Amniotic epithelial cell (primary cell): Measurements from ENCODE around the gene NDOR1.

Source experiments
- DNase-seq: peaks from one replicate; pipeline ENCODE4 v3.0.0-alpha.2; 2010; ENCODE audit warnings: low read depth

The NDOR1 gene

DNA sequence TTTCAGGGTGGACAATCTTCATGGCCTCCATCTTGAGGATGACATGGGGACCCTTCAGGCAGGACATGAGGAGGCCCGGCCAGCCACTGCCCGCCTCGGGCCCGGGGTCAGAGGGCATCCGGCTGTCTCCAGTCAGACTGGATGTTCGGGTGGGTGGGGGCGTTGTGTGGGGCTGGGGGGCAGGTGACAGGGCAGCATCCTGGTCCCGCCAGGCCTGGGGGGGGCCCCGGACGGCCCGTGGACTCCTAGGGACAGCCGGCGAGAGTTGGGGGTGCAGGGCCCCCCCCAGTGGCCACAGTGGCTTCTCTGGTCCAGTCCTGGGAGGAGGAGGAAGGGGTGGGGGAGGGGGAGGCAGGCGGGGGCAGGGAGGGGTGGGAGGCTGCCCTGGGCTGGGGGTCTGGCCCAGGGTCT lies 15.6 kb downstream of the NDOR1 start:
- no peak for DNase-seq

DNA sequence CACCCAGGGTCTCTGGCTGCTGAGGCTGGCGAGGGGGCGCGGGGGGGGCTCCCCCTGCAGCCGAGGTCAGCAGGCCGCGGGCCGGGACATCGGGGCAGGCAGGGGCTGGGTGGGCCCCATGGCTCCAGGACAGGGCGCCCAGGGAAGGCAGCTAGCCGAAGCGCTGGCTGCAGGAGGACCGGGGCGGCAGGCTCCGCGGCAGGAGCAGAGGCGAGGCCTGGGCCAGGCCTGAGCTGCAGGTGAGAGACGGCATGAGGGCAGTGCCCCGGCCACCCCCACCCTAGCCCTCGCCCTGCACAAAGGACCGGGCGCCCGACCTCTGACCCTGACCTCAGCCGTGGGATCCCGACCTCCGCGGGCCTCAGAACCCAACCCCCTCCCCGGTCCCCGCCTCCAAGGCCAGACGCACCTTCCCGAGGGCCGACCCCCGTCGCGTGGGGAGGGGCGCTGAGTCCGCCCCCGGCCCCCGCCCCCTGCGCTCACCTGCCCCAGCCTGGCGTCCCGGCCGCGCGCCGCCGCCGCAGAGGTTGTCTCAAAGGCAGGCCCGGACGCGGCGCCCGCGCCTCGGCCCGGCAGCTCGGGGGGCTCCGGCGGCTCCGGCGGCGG lies 16.1 kb downstream of the NDOR1 start:
- DNase-seq = no peak

DNA sequence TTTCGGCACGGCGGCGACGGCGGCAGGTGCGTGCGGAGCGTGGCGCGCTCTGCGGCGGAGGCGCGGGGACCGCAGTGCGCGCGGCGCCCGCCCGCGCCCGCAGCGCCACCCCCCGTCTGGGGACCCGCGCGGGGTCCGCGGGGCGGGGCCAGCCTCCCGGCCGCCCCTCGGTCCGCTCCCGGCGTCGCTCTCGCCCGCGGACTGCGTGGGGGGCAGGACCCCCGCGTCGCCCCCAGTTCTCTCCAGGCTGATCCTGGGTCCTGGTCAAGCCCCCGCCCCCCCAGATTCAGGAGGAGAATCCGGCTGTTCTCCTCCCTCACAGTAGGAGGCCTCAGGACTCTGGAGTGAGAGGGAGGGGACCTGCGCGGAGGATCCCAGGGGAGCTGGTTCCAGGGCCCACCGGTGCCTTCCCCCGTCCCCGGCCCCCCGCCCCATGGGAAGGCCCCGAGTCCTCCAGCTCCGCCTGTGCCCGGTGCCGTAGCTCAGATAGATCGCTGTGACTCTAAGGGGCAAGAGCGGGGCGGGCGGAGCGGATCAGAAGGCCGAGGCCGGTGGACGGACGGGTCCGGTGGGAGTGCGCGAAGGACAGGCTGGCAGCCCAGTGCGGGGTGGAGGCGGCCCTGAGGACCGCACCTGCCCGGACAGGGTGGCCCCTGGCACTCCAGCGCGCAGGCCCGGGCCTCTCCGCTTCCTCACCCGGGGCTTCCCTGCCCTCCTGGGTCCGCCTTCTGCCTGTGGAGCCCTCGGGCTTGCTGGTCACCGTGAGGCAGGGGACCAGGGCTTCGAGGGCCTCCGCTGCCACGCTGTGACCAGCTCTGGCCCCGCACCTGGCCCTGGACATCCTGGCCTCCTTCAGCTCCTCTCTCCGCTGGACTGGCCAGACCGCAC lies 16.9 kb downstream of the NDOR1 start, which contains the start of gene RNF208:
TSS of gene RNF208 (minus strand) at position 51 of the 888 bp plus-strand sequence. CDS start 1,028 bp downstream, outside the sequence.
- DNase-seq = no peak

DNA sequence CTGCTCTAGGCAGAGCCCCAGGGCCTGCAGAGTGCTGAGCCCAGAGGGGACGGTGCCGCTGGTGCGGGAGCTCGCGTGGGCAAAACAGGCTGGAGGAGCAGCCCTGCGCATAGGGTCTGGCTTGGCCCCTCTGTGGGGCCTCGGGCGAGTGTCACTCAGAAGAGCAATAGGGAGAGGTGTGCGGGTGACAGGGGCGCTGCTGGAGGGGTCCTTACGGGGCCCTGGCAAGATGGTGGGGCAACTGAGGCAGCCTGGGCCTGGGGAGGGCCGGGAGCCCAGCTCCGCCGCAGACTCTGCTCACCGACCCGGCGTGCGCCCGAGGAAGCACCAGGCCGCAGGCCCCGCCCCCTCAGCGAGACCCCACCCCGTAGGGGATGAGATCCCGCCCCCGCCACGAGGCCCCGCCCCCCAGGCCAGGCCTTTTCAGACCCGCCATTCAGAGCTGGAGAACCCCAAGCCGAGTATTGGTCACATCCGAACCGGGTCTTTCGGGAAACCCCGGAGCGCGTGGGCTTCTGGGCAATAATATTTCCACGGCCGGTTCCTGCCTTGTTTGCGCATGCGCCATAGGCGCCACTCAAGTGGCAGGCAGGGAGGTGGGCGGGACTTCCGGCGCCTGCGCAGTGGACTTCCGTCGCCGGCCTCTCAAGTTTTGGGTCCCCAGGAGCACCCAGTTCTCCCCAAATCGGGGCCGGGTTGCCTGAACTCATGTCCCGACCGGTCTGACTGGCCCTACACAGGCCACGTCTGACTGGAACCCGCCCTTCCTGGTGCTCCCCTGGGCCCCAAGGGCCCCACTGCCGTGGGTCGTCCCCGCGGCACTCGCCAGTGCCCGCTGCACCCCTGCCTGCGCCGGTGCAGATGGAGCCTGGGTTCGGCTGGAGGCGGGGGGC lies 17.8 kb downstream of the NDOR1 start:
- DNase-seq = peak; percentile 96

DNA sequence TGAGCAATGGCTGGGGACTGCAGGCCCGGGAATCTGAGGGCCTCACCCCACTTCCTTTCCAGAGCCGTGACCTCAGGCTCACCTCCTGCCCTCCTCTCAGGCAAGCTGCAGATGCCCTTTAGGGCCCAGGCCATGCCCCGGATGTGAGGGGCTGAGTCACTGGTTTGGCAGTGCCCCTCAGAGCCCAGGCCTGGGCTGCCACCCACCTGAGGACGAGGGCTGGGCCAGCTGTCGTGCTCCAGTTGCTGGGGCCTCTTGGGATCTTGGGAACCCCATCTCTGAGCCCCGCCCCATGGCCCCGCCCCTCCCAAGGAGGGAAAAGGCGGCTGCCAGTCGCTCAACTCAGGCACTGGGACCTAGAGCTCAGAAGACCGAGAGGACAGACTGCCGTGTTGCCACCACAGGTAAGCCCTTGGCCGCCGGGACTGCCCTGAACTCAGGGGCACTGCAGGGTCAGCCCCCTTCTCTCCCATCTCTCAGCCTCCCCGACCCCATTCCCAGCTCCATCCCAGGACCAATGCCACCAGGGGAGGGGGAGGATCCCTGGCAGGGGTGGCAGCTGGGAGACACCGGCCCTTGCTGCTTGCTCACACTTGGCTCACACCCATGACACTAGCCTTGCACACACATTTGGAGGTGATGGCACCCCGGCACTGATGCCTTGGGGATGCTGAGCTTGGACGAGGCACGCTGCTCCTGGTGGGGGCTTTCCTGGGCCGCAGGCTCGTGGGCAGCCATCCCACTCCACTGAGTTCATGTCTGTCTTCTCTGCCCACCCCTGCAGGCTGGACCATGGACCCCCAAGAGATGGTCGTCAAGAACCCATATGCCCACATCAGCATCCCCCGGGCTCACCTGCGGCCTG lies 19.6 kb downstream of the NDOR1 start, which contains the start of gene CYSRT1:
TSS of gene CYSRT1 (plus strand) at position 345 of the 865 bp plus-strand sequence. CDS start at position 793, 448 bp downstream.
- DNase-seq = no peak

DNA sequence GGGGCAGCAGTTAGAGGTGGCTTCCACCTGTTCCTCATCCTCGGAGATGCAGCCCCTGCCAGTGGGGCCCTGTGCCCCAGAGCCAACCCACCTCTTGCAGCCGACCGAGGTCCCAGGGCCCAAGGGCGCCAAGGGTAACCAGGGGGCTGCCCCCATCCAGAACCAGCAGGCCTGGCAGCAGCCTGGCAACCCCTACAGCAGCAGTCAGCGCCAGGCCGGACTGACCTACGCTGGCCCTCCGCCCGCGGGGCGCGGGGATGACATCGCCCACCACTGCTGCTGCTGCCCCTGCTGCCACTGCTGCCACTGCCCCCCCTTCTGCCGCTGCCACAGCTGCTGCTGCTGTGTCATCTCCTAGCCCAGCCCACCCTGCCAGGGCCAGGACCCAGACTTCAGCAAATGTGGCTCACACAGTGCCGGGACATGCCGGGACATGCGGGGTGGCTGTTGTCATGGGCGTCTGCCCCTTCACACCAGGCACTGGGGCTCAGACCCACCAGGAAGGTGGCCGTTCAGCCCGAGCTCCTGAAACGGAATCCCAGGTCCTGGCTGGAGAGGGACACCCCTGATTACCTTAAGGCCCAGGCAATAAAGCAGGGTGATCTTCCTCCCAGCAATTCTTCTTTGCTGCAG lies 20.3 kb downstream of the NDOR1 start:
- DNase-seq = no peak

DNA sequence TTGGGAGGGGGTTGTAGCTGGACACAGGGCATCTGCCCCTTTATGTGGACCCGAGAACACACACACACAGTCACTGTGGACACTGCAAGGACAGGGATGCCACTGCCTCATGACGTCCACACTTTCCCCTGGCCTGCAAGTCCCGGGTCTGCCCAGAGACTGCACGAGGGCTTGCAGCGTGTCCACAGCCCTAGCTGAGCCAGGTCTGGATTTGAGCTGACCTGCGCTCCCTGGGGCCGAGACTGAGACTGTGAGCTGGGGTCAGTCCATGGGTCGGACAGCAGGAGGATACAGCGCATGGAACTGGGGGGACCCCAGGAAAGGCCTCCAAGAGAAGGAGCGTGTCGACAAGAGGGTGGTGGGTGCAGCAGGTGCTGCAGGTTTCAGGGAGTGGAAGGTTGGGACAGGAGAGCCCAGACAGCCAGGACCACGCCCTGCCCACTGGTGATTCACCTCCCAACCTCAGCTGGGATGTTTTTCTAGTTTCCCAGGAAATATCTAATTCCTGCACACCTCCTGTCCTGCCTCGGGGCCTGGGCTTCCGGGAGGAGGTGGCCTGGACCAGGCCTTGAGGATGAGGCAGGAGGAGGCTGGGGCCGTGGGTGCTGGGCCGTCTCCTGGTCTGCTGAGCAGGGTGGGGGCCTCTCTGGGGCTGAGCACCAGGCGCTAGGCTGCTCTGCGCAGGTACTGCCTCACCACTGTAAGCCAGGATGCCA lies 21.0 kb downstream of the NDOR1 start:
- DNase-seq = no peak

DNA sequence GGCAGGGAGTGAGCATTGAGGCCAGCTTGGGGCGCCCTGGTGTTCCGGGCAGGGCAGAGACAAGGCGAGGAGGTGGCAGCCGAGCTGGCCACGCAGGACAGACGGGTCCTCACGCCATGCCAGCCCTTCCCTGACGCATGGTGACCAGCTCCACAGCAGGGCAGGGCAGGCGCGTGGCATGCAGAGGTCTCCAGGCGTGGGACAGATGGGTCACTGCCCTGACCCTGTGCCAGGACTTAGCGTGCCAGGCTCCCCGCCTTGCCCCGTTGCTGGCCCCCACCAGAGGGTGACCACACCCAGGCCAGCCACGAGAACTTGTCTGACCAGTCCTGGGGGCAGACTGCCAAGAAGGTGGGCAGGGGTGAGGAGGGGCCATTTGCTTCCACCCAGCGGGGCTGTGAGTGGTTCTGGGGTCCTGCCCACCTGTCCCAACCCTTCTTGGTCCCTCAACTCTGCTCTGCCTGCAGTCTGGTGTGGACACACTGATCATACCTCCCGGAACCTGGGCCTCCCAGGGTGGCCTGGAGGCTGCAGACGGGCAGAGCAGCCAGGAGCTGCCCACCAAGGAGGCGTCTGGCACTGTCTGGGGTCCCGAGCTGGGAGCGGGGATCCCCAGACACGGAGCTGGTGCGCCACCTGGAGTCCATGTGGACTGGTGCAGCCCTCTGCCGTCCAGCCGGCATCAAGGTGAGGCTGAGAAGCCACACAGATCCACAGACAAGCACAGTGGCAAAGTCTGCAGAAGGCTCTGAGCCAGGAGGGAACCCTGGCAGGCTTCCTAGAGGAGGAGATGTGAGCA lies 21.8 kb downstream of the NDOR1 start, which contains the start of gene RNF224:
TSS of gene RNF224 (plus strand) at position 449 of the 799 bp plus-strand sequence. CDS start 834 bp downstream, outside the sequence.
- DNase-seq = peak; percentile 68

DNA sequence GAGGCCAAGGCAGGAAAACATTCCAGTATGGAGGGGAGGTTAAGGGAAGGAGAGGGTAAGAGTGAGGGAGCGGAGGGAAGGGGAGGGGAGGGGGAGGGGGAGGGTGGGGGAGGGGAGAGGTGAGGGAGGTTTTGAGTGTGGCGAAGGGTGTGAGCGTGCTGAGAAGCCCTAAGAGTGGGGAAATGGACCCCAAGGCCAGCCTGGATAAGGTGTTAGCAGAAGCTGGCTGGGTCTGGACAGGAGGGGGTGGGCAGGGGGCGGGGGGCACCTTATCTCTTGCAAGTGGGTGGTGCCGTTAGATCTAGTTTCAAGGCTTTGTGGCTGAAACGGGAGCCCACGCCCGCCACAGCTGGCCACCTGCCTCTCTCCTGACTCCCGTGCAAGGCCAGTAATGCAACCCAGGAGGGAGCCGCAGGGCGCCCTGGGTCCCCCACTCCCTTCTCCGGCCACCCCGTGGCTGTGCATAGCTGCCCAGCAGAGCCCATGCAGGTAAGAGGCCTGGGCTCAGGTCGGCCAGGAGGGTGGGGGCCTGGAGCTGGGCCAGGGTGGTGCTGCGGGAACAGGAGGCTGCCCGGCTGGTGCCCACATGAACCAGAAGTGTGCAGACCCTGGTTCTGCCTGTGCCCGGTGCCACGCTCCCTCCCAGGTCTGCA lies 22.5 kb downstream of the NDOR1 start:
- DNase-seq = no peak

DNA sequence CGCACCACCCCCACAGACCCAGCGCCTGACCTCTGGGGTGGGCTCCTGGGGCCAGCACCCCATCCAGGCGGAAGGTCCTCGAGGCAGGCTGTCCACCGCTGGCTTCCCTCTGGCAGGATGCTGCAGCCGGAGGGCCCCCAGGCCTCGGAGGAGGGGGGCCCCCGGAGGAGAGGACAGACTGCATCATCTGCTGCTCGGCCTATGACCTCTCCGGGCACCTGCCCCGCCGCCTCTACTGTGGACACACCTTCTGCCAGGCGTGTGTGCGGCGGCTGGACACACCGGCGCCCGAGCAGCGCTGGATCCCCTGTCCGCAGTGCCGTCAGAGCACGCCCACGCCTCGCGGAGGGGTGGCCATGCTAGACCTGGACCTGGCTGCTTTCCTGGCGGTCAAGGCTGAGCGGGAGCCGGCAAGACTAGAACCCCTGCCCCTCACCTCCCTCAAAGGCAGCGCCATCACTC lies 23.0 kb downstream of the NDOR1 start:
- no peak for DNase-seq

DNA sequence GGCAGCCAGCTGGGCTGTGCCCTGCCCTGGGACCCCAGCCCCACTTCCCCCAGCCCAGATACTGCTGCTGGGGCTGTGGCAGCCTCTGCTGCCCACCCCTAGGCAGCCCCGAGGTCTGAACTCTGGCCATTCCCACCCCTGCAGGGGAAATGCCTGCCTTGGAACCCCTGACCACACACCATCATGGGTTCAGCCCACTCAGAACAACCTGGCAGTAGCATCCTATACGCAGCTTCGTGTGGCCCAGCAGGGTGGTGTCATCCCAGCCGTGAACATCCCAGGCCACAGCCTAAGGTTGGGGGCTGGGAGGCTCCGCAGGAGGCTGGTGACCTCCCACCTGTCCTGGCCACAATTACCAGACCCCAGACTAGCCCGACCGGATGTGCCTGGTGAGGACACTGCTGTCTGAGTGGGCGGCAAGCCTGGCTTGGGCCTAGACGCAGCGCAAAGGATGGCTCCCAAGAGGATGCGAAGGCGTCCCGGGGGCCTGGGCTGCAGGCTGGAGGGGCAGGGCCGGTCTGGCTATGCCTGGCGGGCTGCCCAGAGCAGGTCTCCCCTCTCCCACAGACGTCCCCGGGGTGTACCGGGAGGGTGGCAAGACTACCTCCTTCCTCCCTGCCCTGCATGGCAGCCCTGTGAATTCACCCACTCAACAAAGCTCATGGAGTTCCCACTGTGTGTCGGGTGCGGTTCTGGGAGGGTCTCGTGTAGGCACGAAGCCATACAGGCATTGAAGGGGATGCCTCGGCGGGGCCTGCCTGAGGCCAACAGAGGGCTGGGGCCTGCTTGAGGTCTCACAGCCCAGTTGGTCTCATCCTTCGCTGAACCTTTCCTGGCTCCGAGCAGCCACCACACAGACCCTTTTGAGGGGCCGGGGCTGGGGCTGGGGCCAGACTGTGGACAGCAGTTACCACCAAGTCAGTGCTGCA lies 23.7 kb downstream of the NDOR1 start:
- DNase-seq = no peak

DNA sequence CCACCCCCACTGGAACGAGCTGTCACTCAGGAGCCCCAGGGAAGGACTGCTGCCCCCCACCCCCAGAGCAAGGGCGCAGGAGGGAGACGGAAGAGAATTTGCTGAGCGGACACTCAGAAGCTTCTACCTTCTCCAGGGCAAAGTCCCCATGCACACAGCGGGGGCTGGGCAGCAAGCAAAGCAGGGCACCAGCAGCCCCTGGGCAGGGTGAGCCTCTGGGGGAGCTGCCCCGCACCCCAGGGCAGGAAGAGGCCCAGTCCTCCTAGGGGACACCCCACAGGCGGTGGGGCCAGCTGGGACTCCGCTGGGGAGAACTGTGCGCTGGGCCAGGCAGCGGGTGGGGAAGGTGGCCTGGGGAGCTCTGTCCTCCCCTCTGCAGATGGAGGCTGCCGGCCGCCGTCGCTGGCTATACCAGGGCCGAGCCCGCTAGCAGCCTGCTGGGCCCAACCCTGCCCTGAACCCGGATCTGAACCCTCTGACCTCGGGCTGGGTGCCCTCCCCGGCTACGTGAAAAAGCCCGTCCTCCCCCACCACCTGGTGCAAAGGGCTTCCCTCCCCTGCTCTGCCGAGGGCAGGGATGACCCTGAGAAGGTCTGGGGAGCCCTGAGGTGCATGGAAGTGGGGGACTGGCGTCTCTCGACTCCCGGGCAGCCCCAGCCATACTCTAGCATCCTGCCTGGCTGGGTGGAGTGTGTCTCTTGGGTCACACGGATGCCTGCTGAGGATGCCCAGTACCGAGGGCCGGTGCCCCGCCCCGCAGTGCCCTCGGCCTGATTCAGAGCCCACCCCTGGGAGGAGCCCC lies 24.6 kb downstream of the NDOR1 start:
- no peak for DNase-seq

DNA sequence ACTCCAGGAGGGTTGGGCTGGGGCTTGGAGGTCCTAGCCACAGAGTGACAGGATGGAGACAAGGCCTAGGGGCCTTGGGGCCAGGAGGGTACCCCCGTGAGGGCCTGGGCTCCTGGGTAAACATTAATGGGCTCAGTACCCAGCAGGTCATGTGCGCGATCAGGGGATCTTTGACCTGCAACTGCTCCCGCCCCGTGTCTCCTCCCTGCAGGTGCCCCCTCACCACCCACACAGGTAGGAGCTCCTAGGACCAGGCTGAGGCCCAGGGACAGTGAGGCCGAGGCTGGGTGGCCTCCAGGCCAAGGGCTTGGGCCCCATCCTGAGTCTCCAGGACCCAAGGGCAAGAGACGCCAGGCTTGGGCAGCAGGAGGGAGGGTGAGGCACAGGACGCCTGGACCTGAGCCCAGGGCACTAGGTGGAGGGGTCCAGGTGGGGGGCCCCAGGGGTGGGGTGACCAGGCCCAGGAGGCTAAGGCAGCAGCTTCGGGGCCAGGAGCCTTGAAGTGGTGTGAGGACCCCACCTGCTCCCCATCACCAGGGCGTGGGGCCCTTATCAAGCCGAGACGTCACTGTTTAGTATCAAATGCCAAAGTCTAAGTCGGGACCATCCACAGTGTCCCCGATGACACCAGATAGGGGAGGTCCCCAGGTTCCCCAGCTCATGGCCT lies 25.3 kb downstream of the NDOR1 start, which contains the start of gene SLC34A3:
TSS of gene SLC34A3 (plus strand) at position 197 of the 667 bp plus-strand sequence. CDS start 802 bp downstream, outside the sequence.
- no peak for DNase-seq

DNA sequence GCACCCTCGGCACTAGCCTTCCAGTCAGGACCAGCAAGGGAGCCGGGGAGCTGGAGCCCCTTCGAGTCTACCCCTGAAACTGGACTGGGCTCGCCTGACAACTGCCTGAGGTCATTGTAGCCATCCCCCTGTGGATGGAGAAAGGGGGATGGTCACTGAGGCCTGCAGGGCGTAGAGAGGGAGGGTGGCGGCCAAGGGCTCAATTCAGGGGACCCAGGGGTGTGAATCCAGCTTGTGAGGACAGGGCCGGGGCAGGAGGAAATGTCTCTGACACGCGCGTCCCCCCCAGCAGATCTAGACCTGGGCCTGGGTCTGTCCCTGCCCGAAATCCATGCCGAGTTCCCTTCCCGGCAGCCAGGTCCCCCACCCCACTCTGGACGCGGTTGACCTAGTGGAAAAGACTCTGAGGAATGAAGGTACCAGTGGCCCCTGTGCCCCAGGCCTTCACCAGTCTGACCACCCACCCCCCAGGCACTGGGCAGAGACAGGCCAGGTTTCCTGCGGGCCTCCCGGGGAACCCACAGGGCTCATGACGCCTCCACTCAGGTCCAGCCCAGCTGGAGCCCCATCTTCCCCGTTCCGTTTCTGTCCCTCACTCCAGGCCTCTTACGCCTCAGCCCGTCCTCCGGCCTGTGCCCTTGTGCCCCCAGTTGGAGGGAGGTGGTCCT lies 26.0 kb downstream of the NDOR1 start:
- DNase-seq = no peak

DNA sequence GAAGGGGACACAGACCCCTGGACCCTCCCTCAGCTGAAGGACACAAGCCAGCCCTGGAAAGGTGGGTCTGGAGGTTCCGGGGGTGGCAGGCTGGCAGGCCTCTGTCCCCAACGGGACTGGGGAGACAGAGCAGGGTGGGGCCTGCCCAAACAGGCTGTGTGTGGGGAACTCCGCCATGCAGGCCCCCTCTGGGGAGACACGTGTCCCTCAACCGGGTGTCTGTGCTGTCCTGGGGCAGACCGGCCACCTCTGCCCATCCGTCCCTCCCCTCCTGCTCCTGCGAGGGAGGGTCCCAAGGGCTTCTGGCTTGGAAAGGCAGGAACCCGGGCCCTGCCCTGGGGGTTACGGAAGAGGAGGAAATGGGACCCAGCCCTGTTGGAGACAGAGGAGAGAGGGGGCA lies 26.6 kb downstream of the NDOR1 start:
- no peak for DNase-seq
